A549 treated with dexamethasone at 1 μM for 4 hours (cell line): ENCODE measurements around the gene EPX. TPM values are rescaled to one million over a fixed set of nuclear protein-coding genes. Genes with fewer than 3 reads are reported as not detected.

ENCODE experiments used
- total RNA-seq: library from RNA; stranded (reverse); fragments of 200-300 nt; extraction: Qiagen RNA extraction; gene quantifications from 5 replicates; pipeline ENCODE4 v1.2.3, GENCODE V29; 2022

The EPX gene, protein sequence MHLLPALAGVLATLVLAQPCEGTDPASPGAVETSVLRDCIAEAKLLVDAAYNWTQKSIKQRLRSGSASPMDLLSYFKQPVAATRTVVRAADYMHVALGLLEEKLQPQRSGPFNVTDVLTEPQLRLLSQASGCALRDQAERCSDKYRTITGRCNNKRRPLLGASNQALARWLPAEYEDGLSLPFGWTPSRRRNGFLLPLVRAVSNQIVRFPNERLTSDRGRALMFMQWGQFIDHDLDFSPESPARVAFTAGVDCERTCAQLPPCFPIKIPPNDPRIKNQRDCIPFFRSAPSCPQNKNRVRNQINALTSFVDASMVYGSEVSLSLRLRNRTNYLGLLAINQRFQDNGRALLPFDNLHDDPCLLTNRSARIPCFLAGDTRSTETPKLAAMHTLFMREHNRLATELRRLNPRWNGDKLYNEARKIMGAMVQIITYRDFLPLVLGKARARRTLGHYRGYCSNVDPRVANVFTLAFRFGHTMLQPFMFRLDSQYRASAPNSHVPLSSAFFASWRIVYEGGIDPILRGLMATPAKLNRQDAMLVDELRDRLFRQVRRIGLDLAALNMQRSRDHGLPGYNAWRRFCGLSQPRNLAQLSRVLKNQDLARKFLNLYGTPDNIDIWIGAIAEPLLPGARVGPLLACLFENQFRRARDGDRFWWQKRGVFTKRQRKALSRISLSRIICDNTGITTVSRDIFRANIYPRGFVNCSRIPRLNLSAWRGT
- total RNA-seq, result not detected in 5 replicates

DNA sequence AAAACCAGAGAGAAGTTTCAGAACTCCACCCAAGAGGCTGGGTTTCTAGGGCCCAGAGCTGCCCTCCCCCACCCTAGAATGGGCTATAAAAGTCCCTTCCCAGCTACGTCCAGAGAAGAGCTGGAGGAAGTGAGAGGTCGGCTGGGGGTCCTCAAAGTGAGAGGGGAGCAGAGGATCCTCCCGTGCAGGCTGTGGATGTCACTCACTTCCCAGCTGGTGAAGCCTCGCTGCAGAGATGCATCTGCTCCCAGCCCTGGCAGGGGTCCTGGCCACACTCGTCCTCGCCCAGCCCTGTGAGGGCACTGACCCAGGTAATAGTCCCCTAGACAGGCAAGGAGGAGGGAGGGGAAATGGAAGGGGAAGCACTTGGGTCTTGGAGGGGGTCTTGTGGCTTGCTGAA, at the start of gene EPX:
Gene EPX, plus strand, starts transcription at position 115 of the 400 bp plus-strand sequence. Its CDS starts 121 bp downstream, at position 236.

DNA sequence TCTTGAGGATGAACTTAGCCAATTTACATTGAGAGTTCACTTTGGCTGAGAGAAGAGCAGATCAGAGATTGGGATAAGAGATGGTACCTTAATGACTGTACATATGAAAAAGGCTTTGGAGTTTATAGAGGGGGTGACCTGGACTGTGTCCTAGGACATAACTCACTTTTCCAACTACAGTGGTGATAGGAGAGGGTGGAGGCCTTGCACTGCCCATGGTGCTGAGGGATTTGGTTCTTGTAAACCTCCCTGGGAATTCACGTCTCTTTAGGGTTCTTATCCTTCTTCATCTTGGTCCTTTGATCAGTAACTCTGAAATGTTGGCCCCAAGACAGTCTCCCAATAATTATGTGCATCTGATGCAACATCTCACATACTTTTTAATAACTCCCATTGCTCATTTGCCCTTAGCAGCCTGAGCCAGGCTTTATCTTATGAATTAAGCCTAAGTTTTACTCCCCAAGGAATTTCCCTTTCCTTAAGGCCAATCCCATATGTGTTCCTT, 44.5 kb upstream of the EPX start, which contains the start of gene OR4D1:
Gene OR4D1, plus strand, starts transcription at position 455 of the 505 bp plus-strand sequence. CDS start 6,770 bp downstream, outside the sequence.

DNA sequence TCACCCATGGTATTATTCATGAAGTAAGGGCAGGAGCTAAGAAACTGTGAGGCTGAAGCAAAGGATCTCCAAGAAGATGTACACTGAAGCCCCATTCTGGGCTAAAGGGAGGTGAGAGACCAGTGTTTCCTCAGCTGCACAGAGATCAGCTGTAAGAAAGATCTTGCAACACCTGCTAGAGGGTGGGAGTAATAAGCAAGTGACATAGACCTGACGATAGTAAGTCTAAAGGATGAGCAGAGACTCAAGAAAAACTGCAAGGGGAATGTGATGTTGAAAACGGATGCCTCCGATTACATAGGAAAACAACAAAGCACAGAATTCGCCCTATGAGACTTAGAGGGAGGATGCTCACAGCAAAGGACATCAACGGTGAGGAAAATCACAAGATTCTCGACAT, 25.8 kb upstream of the EPX start, which contains the start of gene OR4D2:
Gene OR4D2, plus strand, starts transcription at position 301 of the 400 bp plus-strand sequence. CDS start 2,674 bp downstream, outside the sequence.

DNA sequence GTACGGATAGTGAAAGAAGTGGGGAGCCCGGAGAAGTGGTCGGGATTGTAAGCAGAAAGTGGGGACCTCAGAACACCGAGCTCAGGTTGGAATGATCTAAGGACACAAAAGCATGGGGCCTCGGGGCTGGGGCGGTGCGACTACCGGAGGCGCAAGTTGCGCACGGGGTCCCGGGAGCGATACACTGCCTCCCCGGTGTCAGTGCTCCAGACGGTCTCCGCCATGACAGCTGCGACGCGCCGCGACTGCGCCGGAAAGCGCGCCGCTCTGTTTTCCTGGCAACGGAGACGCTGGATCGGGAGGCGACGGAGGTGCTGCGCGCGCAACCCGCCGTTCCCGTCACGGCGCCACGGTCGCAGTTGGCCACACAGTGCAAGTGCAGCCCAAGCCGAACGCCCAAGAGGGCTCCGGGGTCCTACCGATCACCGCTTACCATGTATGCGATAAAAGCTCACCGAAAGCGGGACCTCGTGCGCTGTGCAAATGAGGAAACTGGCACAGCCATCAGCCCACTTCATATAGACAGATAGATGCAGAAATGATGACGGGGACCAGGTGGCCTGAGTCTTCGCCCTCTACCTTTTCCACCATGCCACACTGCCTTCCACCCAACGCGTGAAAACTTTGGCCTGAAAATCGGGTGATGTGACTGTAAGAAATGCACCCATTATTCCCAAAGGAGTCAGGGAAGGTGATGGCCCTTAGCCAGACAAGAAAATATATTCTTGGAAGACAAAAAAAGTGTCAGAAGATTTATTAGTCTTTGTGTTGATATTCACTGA, 26.7 kb downstream of the EPX start, which contains the start of gene MKS1:
Gene MKS1, minus strand, starts transcription at position 249 of the 782 bp plus-strand sequence. Its CDS starts 25 bp downstream, at position 224.

DNA sequence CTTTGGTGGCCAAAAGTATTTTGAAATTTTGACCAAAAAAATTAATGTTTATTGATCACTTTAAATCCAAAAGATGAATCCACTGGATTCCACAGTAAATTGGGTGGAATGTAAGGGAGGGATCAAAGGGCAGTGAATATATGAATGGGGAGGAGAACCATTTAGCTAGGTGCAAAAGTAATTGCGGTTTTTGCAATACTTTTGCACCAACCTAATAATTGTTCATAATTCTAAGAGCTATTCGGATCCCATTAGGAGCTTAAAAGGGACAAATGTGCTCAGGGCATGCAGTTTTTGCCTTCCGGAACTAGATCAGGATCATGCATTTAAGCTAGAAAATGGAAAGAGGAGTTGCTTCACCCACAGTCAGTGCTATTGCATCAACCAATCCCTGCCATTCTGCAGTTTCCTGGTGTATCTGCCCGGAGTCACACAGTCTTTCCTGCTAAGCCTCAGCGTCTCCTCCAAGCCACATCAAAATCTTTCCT, 45.7 kb downstream of the EPX start, which contains the start of gene LPO:
Gene LPO, plus strand, starts transcription at position 438 of the 488 bp plus-strand sequence. CDS start 4,396 bp downstream, outside the sequence.

Other genes with a start within 250 kb of the EPX start
- 38.0 to 64.4 TPM (median 56.9 TPM) in 5 replicates for gene CUEDC1, start 237.3 kb upstream of the EPX start, total RNA-seq
- gene VEZF1, start 204.5 kb upstream of the EPX start, total RNA-seq, result 41.2 to 59.2 TPM (median 56.7 TPM) in 5 replicates
- 263 to 311 TPM (median 283 TPM) in 5 replicates for gene SRSF1, start 185.5 kb upstream of the EPX start, total RNA-seq
- 21.1 to 25.3 TPM (median 24.7 TPM) in 5 replicates for gene DYNLL2, start 109.3 kb upstream of the EPX start, total RNA-seq
- 0.02 TPM in 1 of 5 replicates, not detected in the others for gene OR4D1, start 44.3 kb upstream of the EPX start, total RNA-seq
- not detected in 5 replicates for gene OR4D2, start 25.7 kb upstream of the EPX start, total RNA-seq
- gene MKS1, start 26.5 kb downstream of the EPX start, total RNA-seq, result 9.5 to 12.4 TPM (median 10.6 TPM) in 5 replicates
- 0.05 to 0.07 TPM (median 0.06 TPM) in 3 of 5 replicates, not detected in the others for gene LPO, start 45.9 kb downstream of the EPX start, total RNA-seq
- gene MPO, start 88.2 kb downstream of the EPX start, total RNA-seq, result not detected in 5 replicates
- 0.07 TPM in 1 of 5 replicates, not detected in the others for gene TSPOAP1, start 136.1 kb downstream of the EPX start, total RNA-seq
- gene SUPT4H1, start 159.5 kb downstream of the EPX start, total RNA-seq, result 96.8 to 156 TPM (median 134 TPM) in 5 replicates
- gene RNF43, start 224.8 kb downstream of the EPX start, total RNA-seq, result 0.20 to 0.86 TPM (median 0.40 TPM) in 5 replicates